ENCODE data around the gene TSPAN1. TPM values are rescaled to one million over a fixed set of nuclear protein-coding genes. Genes with fewer than 3 reads are reported as not detected.

The TSPAN1 gene
- total and polyA plus RNA-seq, 2 donors, result 1.4 to 6.9 TPM

- no peaks in the 10 kb centered on the region for H3K36me3 ChIP-seq (ENCODE audit: control insufficient read depth in 2 of 2, insufficient read depth in 2 of 2, low read length in 1 of 2)
- no peaks in the 10 kb centered on the region for H3K9me3 ChIP-seq (ENCODE audit: control insufficient read depth in 2 of 2, insufficient read depth in 1 of 2, low read length in 1 of 2)
- no peak for DNase-seq (ENCODE audit: low read depth in 6 of 9, low spot score in 9 of 9)
- no peak overlapping the region for H3K27ac ChIP-seq (ENCODE audit: low read depth in 1 of 2, low read length in 1 of 2)
- no peaks in the 10 kb centered on the region for H3K27me3 ChIP-seq (ENCODE audit: control insufficient read depth in 2 of 2, insufficient read depth in 1 of 2, low read length in 1 of 2)
- 92% methylated on average over 1 of the region's 1 CpG for WGBS
- H3K4me1 ChIP-seq (ENCODE audit: control insufficient read depth in 2 of 2, insufficient read depth in 2 of 2, low read length in 2 of 2), result no peaks in the 10 kb centered on the region
- no peak overlapping the region for H3K4me3 ChIP-seq (ENCODE audit: low read length in 2 of 2)
These were observed 17.0 kb upstream of the TSPAN1 start for GRCh38 chr1:46157916-46158311.

- no peaks in the 10 kb centered on the region for H3K27me3 ChIP-seq (ENCODE audit: control insufficient read depth in 2 of 2, insufficient read depth in 1 of 2, low read length in 1 of 2)
- H3K27ac ChIP-seq (ENCODE audit: low read depth in 1 of 2, low read length in 1 of 2), result no peak overlapping the region
- H3K36me3 ChIP-seq (ENCODE audit: control insufficient read depth in 2 of 2, insufficient read depth in 2 of 2, low read length in 1 of 2), result no peaks in the 10 kb centered on the region
- DNase-seq (ENCODE audit: low read depth in 6 of 9, low spot score in 9 of 9), result no peak
- no peaks in the 10 kb centered on the region for H3K9me3 ChIP-seq (ENCODE audit: control insufficient read depth in 2 of 2, insufficient read depth in 1 of 2, low read length in 1 of 2)
- H3K4me1 ChIP-seq (ENCODE audit: control insufficient read depth in 2 of 2, insufficient read depth in 2 of 2, low read length in 2 of 2), result no peaks in the 10 kb centered on the region
- WGBS, result 97% methylated on average over 13 of the region's 13 CpGs
- no peak overlapping the region for H3K4me3 ChIP-seq (ENCODE audit: low read length in 2 of 2)
These were observed 16.3 kb upstream of the TSPAN1 start for GRCh38 chr1:46158312-46159281.

- Histone ChIP-seq H3K4me3 (ENCODE audit: low read length in 2 of 2) (no peak overlapping the region), H3K9me3 (ENCODE audit: control insufficient read depth in 2 of 2, insufficient read depth in 1 of 2, low read length in 1 of 2) (no peaks in the 10 kb centered on the region), H3K4me1 (ENCODE audit: control insufficient read depth in 2 of 2, insufficient read depth in 2 of 2, low read length in 2 of 2) (no peaks in the 10 kb centered on the region), H3K27ac (ENCODE audit: low read depth in 1 of 2, low read length in 1 of 2) (no peak overlapping the region), H3K36me3 (ENCODE audit: control insufficient read depth in 2 of 2, insufficient read depth in 2 of 2, low read length in 1 of 2) (no peaks in the 10 kb centered on the region), H3K27me3 (ENCODE audit: control insufficient read depth in 2 of 2, insufficient read depth in 1 of 2, low read length in 1 of 2) (no peaks in the 10 kb centered on the region)
- WGBS, result 83% methylated on average over 3 of the region's 3 CpGs
- no peak for DNase-seq (ENCODE audit: low read depth in 6 of 9, low spot score in 9 of 9)
These were observed 15.4 kb upstream of the TSPAN1 start for GRCh38 chr1:46159516-46159915.

- Histone ChIP-seq H3K4me1 (ENCODE audit: control insufficient read depth in 2 of 2, insufficient read depth in 2 of 2, low read length in 2 of 2) (no peaks in the 10 kb centered on the region), H3K9me3 (ENCODE audit: control insufficient read depth in 2 of 2, insufficient read depth in 1 of 2, low read length in 1 of 2) (no peaks in the 10 kb centered on the region), H3K27ac (ENCODE audit: low read depth in 1 of 2, low read length in 1 of 2) (no peak overlapping the region), H3K4me3 (ENCODE audit: low read length in 2 of 2) (no peak overlapping the region), H3K36me3 (ENCODE audit: control insufficient read depth in 2 of 2, insufficient read depth in 2 of 2, low read length in 1 of 2) (no peaks in the 10 kb centered on the region), H3K27me3 (ENCODE audit: control insufficient read depth in 2 of 2, insufficient read depth in 1 of 2, low read length in 1 of 2) (no peaks in the 10 kb centered on the region)
- 95% methylated on average over 1 of the region's 1 CpG for WGBS
- no peak for DNase-seq (ENCODE audit: low read depth in 6 of 9, low spot score in 9 of 9)
These were observed 14.7 kb upstream of the TSPAN1 start for GRCh38 chr1:46160212-46160611.

- H3K27ac ChIP-seq (ENCODE audit: low read depth in 1 of 2, low read length in 1 of 2), result peak overlapping the region; percentile 68 to 83
- peak; percentile 69 to 91 (median 80) for DNase-seq (ENCODE audit: low read depth in 6 of 9, low spot score in 9 of 9)
- H3K36me3 ChIP-seq (ENCODE audit: control insufficient read depth in 2 of 2, insufficient read depth in 2 of 2, low read length in 1 of 2), result no peaks in the 10 kb centered on the region
- H3K9me3 ChIP-seq (ENCODE audit: control insufficient read depth in 2 of 2, insufficient read depth in 1 of 2, low read length in 1 of 2), result no peaks in the 10 kb centered on the region
- H3K4me3 ChIP-seq (ENCODE audit: low read length in 2 of 2), result peak overlapping the region; percentile 48 to 67
- peaks cover 0 to 6% of the 10 kb centered on the region in 2 donors for H3K27me3 ChIP-seq (ENCODE audit: control insufficient read depth in 2 of 2, insufficient read depth in 1 of 2, low read length in 1 of 2)
- WGBS, result 5% methylated on average over 47 of the region's 47 CpGs
- H3K4me1 ChIP-seq (ENCODE audit: control insufficient read depth in 2 of 2, insufficient read depth in 2 of 2, low read length in 2 of 2), result peaks cover 8 to 24% of the 10 kb centered on the region in 2 donors
These were observed 8.1 kb upstream of the TSPAN1 start for GRCh38 chr1:46166521-46167462.

- Histone ChIP-seq H3K36me3 (ENCODE audit: control insufficient read depth in 2 of 2, insufficient read depth in 2 of 2, low read length in 1 of 2) (no peaks in the 10 kb centered on the region), H3K27ac (ENCODE audit: low read depth in 1 of 2, low read length in 1 of 2) (no peak overlapping the region), H3K27me3 (ENCODE audit: control insufficient read depth in 2 of 2, insufficient read depth in 1 of 2, low read length in 1 of 2) (peaks cover 0 to 6% of the 10 kb centered on the region in 2 donors), H3K9me3 (ENCODE audit: control insufficient read depth in 2 of 2, insufficient read depth in 1 of 2, low read length in 1 of 2) (no peaks in the 10 kb centered on the region), H3K4me3 (ENCODE audit: low read length in 2 of 2) (no peak overlapping the region), H3K4me1 (ENCODE audit: control insufficient read depth in 2 of 2, insufficient read depth in 2 of 2, low read length in 2 of 2) (peaks cover 8 to 30% of the 10 kb centered on the region in 2 donors)
- whole genome bisulfite sequencing, result 98% methylated on average over 1 of the region's 1 CpG
- DNase-seq (ENCODE audit: low read depth in 6 of 9, low spot score in 9 of 9), result no peak
These were observed 6.4 kb upstream of the TSPAN1 start for GRCh38 chr1:46168477-46168876.

GRCh38 chr1:46169811-46170454 lies 5.0 kb upstream of the TSPAN1 start:
- H3K36me3 ChIP-seq (ENCODE audit: control insufficient read depth in 2 of 2, insufficient read depth in 2 of 2, low read length in 1 of 2), result no peaks in the 10 kb centered on the region
- WGBS, result 98% methylated on average over 3 of the region's 3 CpGs
- H3K4me1 ChIP-seq (ENCODE audit: control insufficient read depth in 2 of 2, insufficient read depth in 2 of 2, low read length in 2 of 2), result peaks cover 8 to 39% of the 10 kb centered on the region in 2 donors
- H3K9me3 ChIP-seq (ENCODE audit: control insufficient read depth in 2 of 2, insufficient read depth in 1 of 2, low read length in 1 of 2), result no peaks in the 10 kb centered on the region
- no peak overlapping the region for H3K27ac ChIP-seq (ENCODE audit: low read depth in 1 of 2, low read length in 1 of 2)
- peaks cover 0 to 6% of the 10 kb centered on the region in 2 donors for H3K27me3 ChIP-seq (ENCODE audit: control insufficient read depth in 2 of 2, insufficient read depth in 1 of 2, low read length in 1 of 2)
- no peak overlapping the region for H3K4me3 ChIP-seq (ENCODE audit: low read length in 2 of 2)
- no peak for DNase-seq (ENCODE audit: low read depth in 6 of 9, low spot score in 9 of 9)

- Histone ChIP-seq H3K4me3 (ENCODE audit: low read length in 2 of 2) (no peak overlapping the region), H3K27me3 (ENCODE audit: control insufficient read depth in 2 of 2, insufficient read depth in 1 of 2, low read length in 1 of 2) (peaks cover 0 to 6% of the 10 kb centered on the region in 2 donors), H3K4me1 (ENCODE audit: control insufficient read depth in 2 of 2, insufficient read depth in 2 of 2, low read length in 2 of 2) (peaks cover 6 to 34% of the 10 kb centered on the region in 2 donors), H3K9me3 (ENCODE audit: control insufficient read depth in 2 of 2, insufficient read depth in 1 of 2, low read length in 1 of 2) (no peaks in the 10 kb centered on the region), H3K36me3 (ENCODE audit: control insufficient read depth in 2 of 2, insufficient read depth in 2 of 2, low read length in 1 of 2) (no peaks in the 10 kb centered on the region), H3K27ac (ENCODE audit: low read depth in 1 of 2, low read length in 1 of 2) (no peak overlapping the region)
- WGBS, result 97% methylated on average over 8 of the region's 8 CpGs
- no peak for DNase-seq (ENCODE audit: low read depth in 6 of 9, low spot score in 9 of 9)
These were observed 3.5 kb upstream of the TSPAN1 start for GRCh38 chr1:46171351-46171750.

Data from thymus (tissue), 11 donors.